DOHH2 (cell line): ENCODE results near the gene AFAP1L1.

Source experiments
- CTCF ChIP-seq: fragments of 200-600 bp; sonication (generic); IDR thresholded peaks from one replicate; pipeline ENCODE4 v1.5.1; 2014; ENCODE audit warnings: antibody characterized with exemption, mild to moderate bottlenecking, low read depth, low read length; ENCODE audit not compliant: poor library complexity, severe bottlenecking
- EZH2phosphoT487 ChIP-seq: fragments of 200-600 bp; sonication (generic); IDR thresholded peaks from 2 replicates; pipeline ENCODE4 v1.6.1; 2017; ENCODE audit warnings: borderline replicate concordance, mild to moderate bottlenecking, antibody characterized with exemption, low read length, moderate library complexity, mixed read lengths

- TF ChIP-seq CTCF (no peak), EZH2phosphoT487 (no peak)
Measured at GRCh38 chr5:149271716-149272563, at the start of gene AFAP1L1.
